Dendritic cell treated with granulocyte-macrophage colony-stimulating factor and Interleukin-4, amounts not matched to agents 40 ng/mL and 50 ng/mL, for 4 days (primary cell): ENCODE measurements around the gene DUSP6.

Experiments used
- H3K27ac Mint-ChIP-seq: one replicate; pipeline ENCODE4 v1.8.0; 2022; ENCODE audit warnings: mild to moderate bottlenecking, mixed read lengths
- H3K27me3 Mint-ChIP-seq: one replicate; pipeline ENCODE4 v1.8.0; 2022; ENCODE audit warnings: mild to moderate bottlenecking, mixed read lengths
- H3K36me3 Mint-ChIP-seq: one replicate; pipeline ENCODE4 v1.8.0; 2022; ENCODE audit warnings: low read depth, mixed read lengths
- H3K4me1 Mint-ChIP-seq: one replicate; pipeline ENCODE4 v1.8.0; 2022; ENCODE audit warnings: low read depth, mixed read lengths
- H3K4me3 Mint-ChIP-seq: one replicate; pipeline ENCODE4 v1.8.0; 2022; ENCODE audit warnings: mild to moderate bottlenecking, moderate library complexity, mixed read lengths
- H3K9me3 Mint-ChIP-seq: one replicate; pipeline ENCODE4 v1.8.0; 2022; ENCODE audit warnings: mixed read lengths
- intact Hi-C: fragments of 100-400 bp; cut with micrococcal nuclease; formaldehyde crosslinking; loops from one replicate; pipeline ENCODE4 v1.15.0; 2022

DUSP6 gene, protein sequence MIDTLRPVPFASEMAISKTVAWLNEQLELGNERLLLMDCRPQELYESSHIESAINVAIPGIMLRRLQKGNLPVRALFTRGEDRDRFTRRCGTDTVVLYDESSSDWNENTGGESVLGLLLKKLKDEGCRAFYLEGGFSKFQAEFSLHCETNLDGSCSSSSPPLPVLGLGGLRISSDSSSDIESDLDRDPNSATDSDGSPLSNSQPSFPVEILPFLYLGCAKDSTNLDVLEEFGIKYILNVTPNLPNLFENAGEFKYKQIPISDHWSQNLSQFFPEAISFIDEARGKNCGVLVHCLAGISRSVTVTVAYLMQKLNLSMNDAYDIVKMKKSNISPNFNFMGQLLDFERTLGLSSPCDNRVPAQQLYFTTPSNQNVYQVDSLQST

DNA sequence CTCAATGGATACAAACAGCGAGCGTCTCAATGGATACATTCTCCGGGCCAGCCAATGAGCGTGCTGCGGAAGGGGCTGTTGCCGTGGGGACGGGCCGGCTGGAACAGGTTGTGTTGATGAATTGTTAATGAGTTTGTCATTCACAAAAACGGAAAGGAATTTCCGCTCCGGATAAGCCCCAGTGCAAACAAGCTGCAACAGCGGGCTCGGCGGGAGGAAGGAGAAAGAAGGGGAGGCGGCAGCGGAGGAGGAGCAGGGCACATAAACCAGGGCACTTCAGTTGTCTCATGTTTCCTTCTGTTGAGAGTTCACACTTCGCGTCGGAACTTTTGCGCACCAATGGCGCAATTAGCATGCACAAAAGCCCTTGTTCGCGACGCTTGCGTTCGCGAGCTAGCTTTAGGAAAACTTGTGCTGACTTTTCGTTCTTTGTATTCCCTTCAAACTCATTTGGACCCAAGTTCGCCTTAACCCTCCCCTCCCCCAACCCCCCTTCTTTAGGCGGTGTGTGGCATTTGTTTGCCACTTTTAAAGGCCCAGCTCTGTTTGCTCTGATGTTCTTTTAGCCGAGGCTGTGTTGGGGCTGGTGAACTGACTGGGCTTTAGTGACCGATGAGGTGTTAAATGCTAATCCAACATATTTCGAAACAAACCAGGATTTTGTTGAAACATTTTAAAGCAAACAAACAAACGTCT lies at the start of gene DUSP6:
Gene DUSP6, minus strand, starts transcription at position 10 of the 696 bp plus-strand sequence. CDS start 462 bp downstream, outside the sequence.
- Mint-ChIP-seq H3K4me1 (peaks cover 55% of the 10 kb centered on the region), H3K9me3 (no peaks in the 10 kb centered on the region), H3K36me3 (peaks cover 43% of the 10 kb centered on the region), H3K27ac (peak within 1 kb of the TSS; percentile 91), H3K27me3 (no peaks in the 10 kb centered on the region), H3K4me3 (peak within 1 kb of the TSS; percentile 92)
- intact Hi-C loops, result loop anchor here (2.0 to 5.0 kb wide), 4 partner anchors 108 to 300 kb away; partner anchors contain the start of gene POC1B

DNA sequence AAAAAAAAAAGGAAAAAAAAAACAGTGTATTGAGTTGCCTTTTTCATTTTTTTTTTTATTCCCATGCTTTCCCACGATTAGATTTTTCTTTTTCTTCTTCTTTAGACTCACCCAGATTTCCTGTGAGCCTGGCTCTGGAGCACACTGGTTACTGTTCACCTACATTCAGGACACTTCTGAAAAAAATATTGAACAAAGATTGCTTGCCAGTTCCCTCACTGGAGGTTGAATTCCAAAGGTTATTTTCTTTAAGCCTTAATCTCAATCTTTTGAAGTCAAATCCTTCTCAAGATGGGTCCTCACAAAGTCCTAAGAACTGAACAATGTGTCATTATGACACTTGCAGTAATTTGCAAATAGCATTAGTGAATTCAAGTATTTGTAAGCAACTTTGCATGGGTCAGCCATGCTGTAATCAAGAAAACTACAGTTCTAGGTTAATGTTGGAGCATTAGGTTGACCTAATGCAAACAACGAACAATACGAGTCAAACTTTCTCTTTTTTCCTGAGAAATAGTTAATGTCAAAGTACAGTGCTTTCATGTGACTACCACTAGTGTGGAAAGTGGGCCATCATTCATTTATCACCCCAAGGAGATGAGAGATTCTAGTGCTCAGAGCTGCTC lies 49.2 kb upstream of the DUSP6 start:
- Mint-ChIP-seq H3K4me1 (peaks cover 6% of the 10 kb centered on the region), H3K36me3 (no peaks in the 10 kb centered on the region), H3K27ac (no peak overlapping the region), H3K9me3 (no peaks in the 10 kb centered on the region), H3K27me3 (no peaks in the 10 kb centered on the region), H3K4me3 (no peak overlapping the region)
- intact Hi-C loops, result no loop called here

DNA sequence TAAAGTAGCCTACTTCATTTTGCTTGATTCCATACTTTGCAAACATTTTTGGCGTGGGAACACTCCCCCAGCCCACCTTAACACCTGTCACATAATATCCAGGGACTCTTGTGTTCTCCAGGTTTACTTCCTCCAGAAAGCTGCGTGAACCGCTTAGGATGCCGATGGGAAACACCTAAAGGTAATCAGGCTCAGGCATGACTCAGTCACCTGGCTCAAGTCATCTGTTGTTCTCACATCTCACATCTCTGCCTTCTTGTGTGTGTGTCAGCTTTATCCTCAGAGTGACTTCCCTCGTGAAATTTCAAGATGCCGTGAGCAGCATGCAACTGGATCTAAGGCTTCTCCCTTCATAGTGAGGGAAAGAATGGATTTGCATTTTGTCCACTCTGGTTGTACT lies 48.1 kb upstream of the DUSP6 start:
- Mint-ChIP-seq H3K9me3 (no peaks in the 10 kb centered on the region), H3K4me3 (no peak overlapping the region), H3K27me3 (no peaks in the 10 kb centered on the region), H3K36me3 (no peaks in the 10 kb centered on the region), H3K27ac (no peak overlapping the region), H3K4me1 (peaks cover 6% of the 10 kb centered on the region)
- intact Hi-C loops, result no loop called here

DNA sequence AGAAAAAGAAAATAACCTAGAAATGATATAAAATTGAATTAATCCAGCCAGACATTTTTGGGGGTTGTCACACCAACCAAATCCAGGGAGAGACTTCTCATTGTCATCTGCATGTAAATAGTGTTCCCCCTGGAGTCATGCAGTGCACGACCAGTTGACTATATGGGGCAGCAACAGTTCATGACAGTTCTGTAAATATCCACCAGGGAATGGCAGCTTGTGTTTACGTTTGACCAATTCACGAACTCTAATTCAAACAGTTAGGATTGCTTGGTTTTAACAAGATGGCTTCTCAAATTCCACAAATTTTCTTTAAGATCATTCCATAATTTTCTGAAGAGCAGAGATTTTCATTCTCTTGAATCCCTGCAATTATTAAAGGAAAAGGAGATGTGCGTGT lies 43.4 kb upstream of the DUSP6 start:
- H3K36me3 Mint-ChIP-seq, result no peaks in the 10 kb centered on the region
- H3K4me1 Mint-ChIP-seq, result peaks cover 35% of the 10 kb centered on the region
- no peak overlapping the region for H3K4me3 Mint-ChIP-seq
- no peak overlapping the region for H3K27ac Mint-ChIP-seq
- H3K9me3 Mint-ChIP-seq, result no peaks in the 10 kb centered on the region
- H3K27me3 Mint-ChIP-seq, result no peaks in the 10 kb centered on the region
- intact Hi-C loops, result no loop called here

DNA sequence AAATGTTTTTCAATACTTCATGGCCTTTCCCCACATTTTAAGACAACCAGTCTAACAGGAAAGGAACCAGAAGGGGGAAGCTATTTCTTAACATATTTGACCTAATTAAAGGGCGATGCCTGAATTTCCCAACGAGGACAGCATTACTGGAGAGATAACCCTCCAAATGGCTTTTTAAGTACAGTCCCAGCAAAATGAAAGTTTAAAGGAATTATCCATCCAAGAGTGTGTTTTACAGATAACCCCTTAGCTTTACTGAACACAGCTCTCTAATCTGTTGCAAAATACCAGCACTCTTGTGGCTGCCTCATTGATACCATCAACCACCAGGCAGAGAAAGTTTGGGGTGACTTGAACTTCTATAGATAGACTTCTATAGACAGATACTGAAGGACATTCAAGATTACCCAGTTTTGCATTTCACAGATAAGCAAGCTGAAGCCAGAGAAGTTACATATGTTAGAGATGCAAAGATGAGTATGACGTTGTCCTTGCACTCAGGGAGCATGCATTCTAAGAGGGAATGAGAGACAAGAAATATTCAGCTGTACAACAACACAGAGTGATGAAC lies 41.3 kb upstream of the DUSP6 start:
- Mint-ChIP-seq H3K4me3 (no peak overlapping the region), H3K9me3 (no peaks in the 10 kb centered on the region), H3K36me3 (no peaks in the 10 kb centered on the region), H3K27ac (no peak overlapping the region), H3K27me3 (no peaks in the 10 kb centered on the region), H3K4me1 (peaks cover 39% of the 10 kb centered on the region)
- intact Hi-C loops, result no loop called here

DNA sequence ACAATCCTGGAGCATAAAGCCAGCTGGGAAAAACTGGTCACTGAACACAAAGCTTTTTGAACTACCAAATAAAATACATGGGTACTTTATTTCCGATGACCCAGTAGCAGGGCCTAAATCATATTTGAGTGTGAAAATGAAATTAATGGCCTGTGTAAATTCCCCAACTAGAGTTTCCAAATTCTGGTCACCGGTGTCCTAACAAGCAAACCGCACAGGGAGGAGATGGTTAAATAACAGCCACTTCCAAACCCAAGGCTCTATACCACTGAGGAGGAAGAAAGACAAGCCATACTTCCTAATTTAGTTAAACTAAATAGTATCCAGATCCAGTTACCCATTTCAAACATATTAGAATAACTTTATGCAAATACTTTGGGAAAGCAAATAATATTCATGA lies 40.1 kb upstream of the DUSP6 start:
- intact Hi-C loops, result no loop called here
- Mint-ChIP-seq H3K9me3 (no peaks in the 10 kb centered on the region), H3K27ac (no peak overlapping the region), H3K4me3 (no peak overlapping the region), H3K27me3 (no peaks in the 10 kb centered on the region), H3K4me1 (peaks cover 34% of the 10 kb centered on the region), H3K36me3 (no peaks in the 10 kb centered on the region)

DNA sequence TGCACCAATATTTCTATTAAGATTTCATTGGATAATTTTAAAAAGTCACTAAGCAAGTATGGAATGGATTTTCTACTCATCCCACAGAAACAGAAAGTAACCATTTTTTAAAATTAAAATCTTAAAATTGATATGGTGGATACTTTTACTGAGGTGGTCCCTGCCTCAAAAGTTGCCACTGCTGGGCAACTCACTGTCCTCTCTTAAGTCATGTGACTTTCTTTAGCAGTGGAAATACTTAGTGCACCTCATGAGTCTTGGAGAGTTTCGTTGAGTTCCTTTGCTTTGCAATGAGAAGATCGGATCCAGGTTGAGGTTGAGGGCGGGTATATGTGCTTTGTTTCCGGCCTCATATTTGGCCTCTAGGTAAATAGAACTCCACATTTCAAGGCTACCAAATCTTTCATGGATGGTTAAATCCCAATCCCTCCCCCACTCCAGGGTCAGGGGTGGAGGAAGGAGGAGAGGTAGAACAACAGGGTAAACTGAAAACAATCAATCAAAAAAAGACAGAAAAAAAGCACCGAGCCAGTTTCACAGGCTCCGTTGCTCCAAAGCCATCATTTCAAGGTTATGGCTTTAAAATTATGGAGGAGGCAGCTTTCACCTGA lies 39.5 kb upstream of the DUSP6 start:
- Mint-ChIP-seq H3K27me3 (no peaks in the 10 kb centered on the region), H3K36me3 (no peaks in the 10 kb centered on the region), H3K27ac (peak overlapping the region; percentile 47), H3K9me3 (no peaks in the 10 kb centered on the region), H3K4me1 (peaks cover 34% of the 10 kb centered on the region), H3K4me3 (no peak overlapping the region)
- intact Hi-C loops, result no loop called here

DNA sequence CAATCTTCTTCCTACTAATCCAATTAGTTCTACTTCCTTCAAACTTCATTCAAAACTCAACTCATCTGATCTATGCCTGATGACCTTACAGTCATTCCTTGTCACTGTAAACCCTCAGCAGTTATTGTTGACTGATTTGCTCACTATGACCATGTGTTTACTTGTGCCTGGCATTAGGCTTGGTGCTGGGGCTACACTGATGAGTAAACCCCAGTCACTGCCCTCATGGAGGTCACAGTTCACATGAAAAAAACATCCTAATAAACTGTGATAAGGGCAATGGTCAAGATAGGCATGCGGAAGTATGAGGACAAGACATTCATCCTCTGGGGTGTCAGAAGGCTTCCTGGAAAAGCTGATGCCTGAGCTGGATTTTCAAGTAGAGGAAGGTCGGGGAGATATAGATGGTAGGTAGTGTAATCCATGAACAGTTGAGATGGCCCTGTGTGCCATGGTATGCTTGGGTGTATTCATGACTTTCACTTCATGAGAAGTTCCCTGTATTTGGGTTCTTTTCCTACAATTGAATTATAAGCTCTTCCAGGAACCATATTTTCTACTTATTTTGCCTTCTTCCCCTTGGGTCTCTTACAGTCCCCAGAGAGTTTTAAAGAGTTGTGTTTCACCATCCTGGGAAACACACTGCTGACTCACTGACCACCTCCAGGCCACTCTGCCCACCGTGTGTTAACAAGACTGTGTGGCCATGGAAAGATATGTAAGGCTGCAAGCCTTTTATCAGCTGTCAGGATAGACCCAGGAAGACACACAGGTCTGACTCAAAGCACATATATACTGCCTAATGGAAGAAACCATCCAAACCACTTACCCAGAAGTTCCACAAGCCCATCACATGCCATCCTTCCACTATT lies 38.7 kb upstream of the DUSP6 start:
- Mint-ChIP-seq H3K9me3 (no peaks in the 10 kb centered on the region), H3K4me3 (no peak overlapping the region), H3K4me1 (peaks cover 34% of the 10 kb centered on the region), H3K36me3 (no peaks in the 10 kb centered on the region), H3K27ac (peak overlapping the region; percentile 47), H3K27me3 (no peaks in the 10 kb centered on the region)
- intact Hi-C loops, result no loop called here

DNA sequence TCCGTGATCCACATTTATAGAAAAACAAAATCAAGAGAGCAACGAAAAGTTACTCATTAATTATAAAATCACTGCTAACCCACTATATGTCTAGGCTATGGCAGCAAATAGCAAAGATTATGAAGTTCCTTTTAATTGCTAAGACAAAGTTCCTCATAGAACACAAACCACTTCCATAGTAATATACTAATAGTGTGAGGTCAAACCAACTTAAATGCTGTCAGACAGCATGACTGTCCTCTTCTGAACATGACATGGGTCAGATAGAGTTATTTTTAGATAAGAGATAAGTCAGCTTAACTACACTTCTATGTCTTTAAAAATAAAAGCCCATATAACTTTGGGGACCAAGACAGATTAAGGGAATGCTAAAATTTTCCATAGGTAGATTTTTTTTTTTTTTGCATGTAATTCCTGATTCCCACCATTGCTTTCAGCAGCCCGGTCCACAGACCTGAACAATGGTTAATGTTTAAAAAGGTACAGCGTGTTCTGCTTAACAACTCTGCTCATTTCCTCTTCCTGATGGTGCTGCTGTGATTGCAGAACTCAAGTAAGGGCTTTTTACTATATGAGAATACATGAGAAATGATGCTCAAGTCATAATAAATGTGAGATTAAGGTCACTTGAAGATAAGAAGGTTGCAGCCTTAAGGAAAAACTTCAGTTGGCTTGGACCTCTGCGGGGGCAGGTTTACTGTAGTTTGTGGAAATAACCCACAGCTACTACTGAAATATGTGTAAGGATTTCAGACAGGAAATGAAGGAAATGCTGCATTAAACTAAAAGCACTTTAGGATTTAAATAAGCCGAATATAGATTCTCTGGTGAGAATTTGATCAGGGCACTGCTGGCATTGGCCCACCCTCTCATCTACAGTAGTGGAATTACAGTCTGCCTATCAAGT lies 37.7 kb upstream of the DUSP6 start:
- intact Hi-C loops, result no loop called here
- no peak overlapping the region for H3K4me3 Mint-ChIP-seq
- H3K27ac Mint-ChIP-seq, result peak overlapping the region; percentile 47
- H3K36me3 Mint-ChIP-seq, result no peaks in the 10 kb centered on the region
- no peaks in the 10 kb centered on the region for H3K27me3 Mint-ChIP-seq
- H3K9me3 Mint-ChIP-seq, result no peaks in the 10 kb centered on the region
- peaks cover 34% of the 10 kb centered on the region for H3K4me1 Mint-ChIP-seq

DNA sequence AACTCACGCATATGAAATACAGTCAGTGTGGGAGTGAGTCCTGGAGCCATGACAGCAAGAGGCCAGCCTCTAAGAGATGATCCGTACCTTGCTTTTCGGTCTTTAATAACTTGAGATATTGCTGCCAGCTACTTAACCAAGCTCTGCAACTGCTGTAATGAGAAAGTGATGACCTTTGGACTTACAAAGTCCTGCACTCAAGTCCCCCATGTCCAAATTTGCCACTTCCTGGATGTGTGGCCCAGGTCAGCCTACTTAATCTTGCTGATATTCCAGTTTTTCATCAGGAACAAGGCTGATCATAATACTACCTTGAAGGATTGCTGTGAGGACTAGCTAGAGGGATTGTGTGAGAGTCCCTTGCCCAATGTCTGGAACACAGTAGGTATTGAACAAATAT lies 33.8 kb upstream of the DUSP6 start:
- Mint-ChIP-seq H3K27ac (no peak overlapping the region), H3K27me3 (no peaks in the 10 kb centered on the region), H3K4me1 (peaks cover 44% of the 10 kb centered on the region), H3K9me3 (no peaks in the 10 kb centered on the region), H3K4me3 (no peak overlapping the region), H3K36me3 (no peaks in the 10 kb centered on the region)
- intact Hi-C loops, result no loop called here

DNA sequence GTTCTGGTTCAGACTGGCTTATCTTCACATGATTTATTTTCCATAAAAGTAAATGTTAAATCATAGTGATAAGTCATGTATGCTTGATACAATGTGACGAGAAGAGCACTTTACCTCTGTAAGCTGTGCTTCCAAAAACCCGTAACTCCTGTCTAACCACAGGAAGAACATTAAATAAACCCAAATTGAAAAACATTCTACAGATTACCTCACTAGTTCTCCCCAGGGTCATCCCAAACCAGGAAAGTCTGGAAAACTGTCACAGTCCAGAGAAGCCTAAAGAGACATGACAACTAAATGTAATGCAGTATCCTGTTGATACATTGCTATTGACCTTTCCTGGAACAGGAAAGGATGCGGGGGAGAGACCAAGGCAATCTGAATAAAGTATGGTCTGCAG lies 32.5 kb upstream of the DUSP6 start:
- no peaks in the 10 kb centered on the region for H3K36me3 Mint-ChIP-seq
- no peaks in the 10 kb centered on the region for H3K9me3 Mint-ChIP-seq
- H3K27ac Mint-ChIP-seq, result no peak overlapping the region
- intact Hi-C loops, result loop anchor here (5.0 kb wide), 1 partner anchor 42 kb away; no protein-coding TSS in a partner anchor
- peaks cover 46% of the 10 kb centered on the region for H3K4me1 Mint-ChIP-seq
- no peak overlapping the region for H3K4me3 Mint-ChIP-seq
- H3K27me3 Mint-ChIP-seq, result no peaks in the 10 kb centered on the region

DNA sequence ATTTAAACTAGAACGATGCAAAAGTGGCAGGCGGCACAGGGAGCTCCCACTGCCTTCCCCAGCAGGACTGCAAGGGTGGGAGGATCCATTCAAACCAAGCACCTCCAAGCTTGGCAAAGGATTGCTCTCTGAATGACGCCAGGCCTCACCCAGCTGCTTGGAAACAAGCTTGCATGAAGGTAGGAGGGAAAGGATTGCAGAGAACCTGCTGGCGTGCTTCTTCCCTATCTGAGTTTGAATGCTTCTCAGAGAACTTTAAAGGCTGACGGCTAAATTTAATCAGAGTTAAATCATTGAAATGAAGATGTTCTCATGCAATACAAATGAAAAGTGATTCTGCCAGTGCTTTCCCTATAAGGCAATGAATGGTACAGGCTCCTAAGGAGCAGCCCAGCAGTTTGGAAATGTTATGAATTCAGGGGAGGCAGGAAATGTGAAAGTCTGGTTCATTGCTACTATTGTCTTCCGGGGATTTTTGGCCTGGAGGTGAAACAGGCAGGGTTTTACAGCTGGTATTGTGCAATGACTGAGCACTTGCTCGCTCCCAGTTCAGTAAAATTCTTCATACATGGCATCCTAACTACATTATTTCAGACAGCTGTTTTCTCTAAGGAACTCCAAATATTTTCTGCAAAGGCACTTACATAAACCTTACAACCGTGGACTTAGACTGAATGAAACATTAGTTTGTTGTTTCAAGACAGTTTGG lies 31.9 kb upstream of the DUSP6 start:
- no peaks in the 10 kb centered on the region for H3K36me3 Mint-ChIP-seq
- H3K4me3 Mint-ChIP-seq, result no peak overlapping the region
- H3K27ac Mint-ChIP-seq, result no peak overlapping the region
- H3K9me3 Mint-ChIP-seq, result no peaks in the 10 kb centered on the region
- H3K27me3 Mint-ChIP-seq, result no peaks in the 10 kb centered on the region
- peaks cover 46% of the 10 kb centered on the region for H3K4me1 Mint-ChIP-seq
- intact Hi-C loops, result loop anchor here (5.0 kb wide), 1 partner anchor 43 kb away; no protein-coding TSS in a partner anchor
